Middle frontal gyrus (tissue), 1 donor: ENCODE data around the gene RAB9A.

ENCODE experiments used
- DNase-seq: peaks from one replicate; pipeline ENCODE4 v3.0.0-alpha.2; 2015; ENCODE audit warnings: low spot score; ENCODE audit errors: extremely low spot score

The RAB9A gene

GRCh38 chrX:13747836-13748235 is 58.9 kb downstream of the RAB9A start:
- DNase-seq: no peak

GRCh38 chrX:13748486-13748885 is 59.6 kb downstream of the RAB9A start:
- no peak for DNase-seq

- DNase-seq: no peak
Observed at GRCh38 chrX:13750204-13750603, 61.3 kb downstream of the RAB9A start.

- DNase-seq: no peak
Observed at GRCh38 chrX:13750812-13751211, 61.9 kb downstream of the RAB9A start.

GRCh38 chrX:13752141-13752540 is 63.2 kb downstream of the RAB9A start:
- DNase-seq: no peak

GRCh38 chrX:13752646-13753045 is 63.7 kb downstream of the RAB9A start:
- no peak for DNase-seq

- no peak for DNase-seq
Observed at GRCh38 chrX:13754765-13755164, 65.8 kb downstream of the RAB9A start.

- no peak for DNase-seq
Observed at GRCh38 chrX:13755254-13755653, 66.3 kb downstream of the RAB9A start.

GRCh38 chrX:13756381-13756780 is 67.5 kb downstream of the RAB9A start:
- no peak for DNase-seq

GRCh38 chrX:13759152-13759718 is 70.3 kb downstream of the RAB9A start:
- no peak for DNase-seq
